GM12874 (cell line): ENCODE results near the gene DHRS1.

Source experiments
- CTCF ChIP-seq: IDR thresholded peaks from 2 replicates; pipeline ENCODE4 v1.5.1; 2011; ENCODE audit warnings: low read depth, mild to moderate bottlenecking, control low read depth, low read length, moderate library complexity; ENCODE audit not compliant: insufficient read depth

The DHRS1 gene

GRCh38 chr14:24259282-24260025, 40.1 kb downstream of the DHRS1 start:
- no peak for TF ChIP-seq CTCF

- no peak for TF ChIP-seq CTCF
These were observed 40.9 kb downstream of the DHRS1 start for GRCh38 chr14:24258548-24259265.

- TF ChIP-seq CTCF, result no peak
These were observed 41.5 kb downstream of the DHRS1 start for GRCh38 chr14:24258119-24258518.

- no peak for TF ChIP-seq CTCF
These were observed 42.6 kb downstream of the DHRS1 start for GRCh38 chr14:24256960-24257359.

GRCh38 chr14:24255931-24256711, 43.5 kb downstream of the DHRS1 start:
- TF ChIP-seq CTCF, result no peak

GRCh38 chr14:24255438-24255837, 44.1 kb downstream of the DHRS1 start:
- TF ChIP-seq CTCF, result no peak
